ENCODE data around the gene PSMD1.

The PSMD1 gene

GRCh38 chr2:231007286-231008098, 49.2 kb upstream of the PSMD1 start:
- H3K4me1 ChIP-seq (ENCODE audit: control insufficient read depth, insufficient read depth, low read length) = no peaks in the 10 kb centered on the region
- ChIA-PET CTCF (interaction anchor here (0.6 to 1.5 kb wide), 4 partner anchors 20 to 183 kb away, joined by 3 to 6 read pairs (median 4); no protein-coding TSS in a partner anchor), POLR2A (no interaction called here)
- H3K4me3 ChIP-seq (ENCODE audit: low read depth, low read length) = no peak overlapping the region
- TF ChIP-seq ZNF18 (tag by site-specific recombination; IDR thresholded peaks at IDR 0.05) (no peak), ZNF837 (tag by site-specific recombination; IDR thresholded peaks at IDR 0.05) (no peak), ZNF335 (tag by site-specific recombination; conservative IDR thresholded peaks at IDR 0.05) (no peak), TSHZ1 (tag by site-specific recombination; IDR thresholded peaks at IDR 0.05; ENCODE audit: borderline replicate concordance) (no peak), CTCF (tag by site-specific recombination; IDR thresholded peaks at IDR 0.05) (no peak), KLF16 (tag by site-specific recombination; IDR thresholded peaks at IDR 0.05) (no peak), ZNF2 (tag by site-specific recombination; IDR thresholded peaks at IDR 0.05) (no peak), ZNF292 (tag by site-specific recombination; IDR thresholded peaks at IDR 0.05; ENCODE audit: borderline replicate concordance, low read depth) (no peak), FEZF1 (tag by site-specific recombination; IDR thresholded peaks at IDR 0.05) (no peak), ZNF623 (tag by site-specific recombination; IDR thresholded peaks at IDR 0.05) (no peak), ZNF426 (tag by site-specific recombination; IDR thresholded peaks at IDR 0.05) (no peak), ZNF549 (tag by site-specific recombination; IDR thresholded peaks at IDR 0.05) (no peak)
- H3K9me3 ChIP-seq (ENCODE audit: control insufficient read depth, insufficient read depth, low read depth, low read length) = no peaks in the 10 kb centered on the region; the same call in 1 of the 2 replicates
- no peak overlapping the region for H3K27ac ChIP-seq (ENCODE audit: extremely low read depth, low read depth, low read length)
- H3K36me3 ChIP-seq (ENCODE audit: control insufficient read depth in 2 of 2, insufficient read depth in 1 of 2, low read length in 2 of 2) = no peaks in the 10 kb centered on the region

- H3K9me3 ChIP-seq (ENCODE audit: control insufficient read depth, insufficient read depth, low read depth, low read length) = no peaks in the 10 kb centered on the region; the same call in 1 of the 2 replicates
- ChIA-PET POLR2A (no interaction called here), CTCF (interaction anchor here (0.6 to 1.5 kb wide), 4 partner anchors 9 to 184 kb away, joined by 3 to 6 read pairs (median 4); no protein-coding TSS in a partner anchor)
- no peak overlapping the region for H3K27ac ChIP-seq (ENCODE audit: extremely low read depth, low read depth, low read length)
- no peaks in the 10 kb centered on the region for H3K4me1 ChIP-seq (ENCODE audit: control insufficient read depth, insufficient read depth, low read length)
- H3K4me3 ChIP-seq (ENCODE audit: low read depth, low read length) = no peak overlapping the region
- no peaks in the 10 kb centered on the region for H3K36me3 ChIP-seq (ENCODE audit: control insufficient read depth in 2 of 2, insufficient read depth in 1 of 2, low read length in 2 of 2)
- TF ChIP-seq ZNF449 (tag by site-specific recombination; IDR thresholded peaks at IDR 0.05) (no peak), YY2 (tag by site-specific recombination; IDR thresholded peaks at IDR 0.05) (no peak), ZNF302 (tag by site-specific recombination; IDR thresholded peaks at IDR 0.05; ENCODE audit: low read depth) (no peak), ZNF629 (tag by site-specific recombination; IDR thresholded peaks at IDR 0.05) (no peak), ZNF544 (tag by site-specific recombination; IDR thresholded peaks at IDR 0.05) (no peak), ZNF600 (tag by site-specific recombination; IDR thresholded peaks at IDR 0.05) (no peak), ZNF830 (tag by site-specific recombination; IDR thresholded peaks at IDR 0.05; ENCODE audit: low read depth) (no peak), ZNF280C (tag by site-specific recombination; IDR thresholded peaks at IDR 0.05) (no peak), ZNF791 (tag by site-specific recombination; IDR thresholded peaks at IDR 0.05) (no peak), SETDB1 (IDR thresholded peaks at IDR 0.05; ENCODE audit: insufficient read length, low read length) (no peak), ZNF433 (tag by site-specific recombination; IDR thresholded peaks at IDR 0.05; ENCODE audit: low read depth) (no peak), SCRT2 (tag by site-specific recombination; IDR thresholded peaks at IDR 0.05) (no peak)
Observed at GRCh38 chr2:231008131-231008530, 48.5 kb upstream of the PSMD1 start.
